Endothelial cell of umbilical vein (primary cell): Measurements from ENCODE around the gene MYO1F.

Experiments
- EZH2 ChIP-seq: IDR thresholded peaks from 2 replicates; pipeline ENCODE4 v1.6.1; 2012; ENCODE audit warnings: borderline replicate concordance, low read depth, mild to moderate bottlenecking, moderate library complexity, low read length, inconsistent platforms; ENCODE audit not compliant: severe bottlenecking
- FOS ChIP-seq: IDR thresholded peaks from 2 replicates; pipeline ENCODE4 v1.6.1; 2011; ENCODE audit warnings: mild to moderate bottlenecking, low read length, moderate library complexity, borderline replicate concordance; ENCODE audit not compliant: insufficient read depth
- GATA2 ChIP-seq: IDR thresholded peaks from 2 replicates; pipeline ENCODE4 v1.7.0; 2011; ENCODE audit warnings: low read depth, mild to moderate bottlenecking, moderate library complexity, mixed read lengths, low read length; ENCODE audit not compliant: insufficient read length, insufficient read depth
- MAX ChIP-seq: IDR thresholded peaks from 2 replicates; pipeline ENCODE4 v1.6.1; 2011; ENCODE audit not compliant: insufficient read depth, insufficient read length
- POLR2A ChIP-seq: IDR thresholded peaks from 2 replicates; pipeline ENCODE4 v1.6.1; 2012; ENCODE audit warnings: low read depth, mild to moderate bottlenecking, control low read depth, low read length
- POLR2AphosphoS5 ChIP-seq: IDR thresholded peaks from 2 replicates; pipeline ENCODE4 v1.6.1; 2012; ENCODE audit warnings: low read depth, mild to moderate bottlenecking, control low read depth, low read length, moderate library complexity; ENCODE audit not compliant: insufficient read depth
- TF ChIP-seq, protein P1 (sequence below), 2 donors: IDR thresholded peaks; 1 replicate in 1 of 2; 2 replicates in 1 of 2; pipeline ENCODE4 v1.5.1; 2011; ENCODE audit warnings: low read length in 2 of 2, mild to moderate bottlenecking in 2 of 2, moderate library complexity in 2 of 2, control low read depth in 1 of 2, inconsistent platforms in 1 of 2, low read depth in 1 of 2; ENCODE audit not compliant: insufficient read depth in 1 of 2; ENCODE audit errors: extremely low read depth in 1 of 2

GRCh38 chr19:8478598-8478997 is 98.6 kb downstream of the MYO1F start:
- TF ChIP-seq POLR2AphosphoS5, result no peak
- TF ChIP-seq EZH2, result no peak
- TF ChIP-seq, protein P1, sequence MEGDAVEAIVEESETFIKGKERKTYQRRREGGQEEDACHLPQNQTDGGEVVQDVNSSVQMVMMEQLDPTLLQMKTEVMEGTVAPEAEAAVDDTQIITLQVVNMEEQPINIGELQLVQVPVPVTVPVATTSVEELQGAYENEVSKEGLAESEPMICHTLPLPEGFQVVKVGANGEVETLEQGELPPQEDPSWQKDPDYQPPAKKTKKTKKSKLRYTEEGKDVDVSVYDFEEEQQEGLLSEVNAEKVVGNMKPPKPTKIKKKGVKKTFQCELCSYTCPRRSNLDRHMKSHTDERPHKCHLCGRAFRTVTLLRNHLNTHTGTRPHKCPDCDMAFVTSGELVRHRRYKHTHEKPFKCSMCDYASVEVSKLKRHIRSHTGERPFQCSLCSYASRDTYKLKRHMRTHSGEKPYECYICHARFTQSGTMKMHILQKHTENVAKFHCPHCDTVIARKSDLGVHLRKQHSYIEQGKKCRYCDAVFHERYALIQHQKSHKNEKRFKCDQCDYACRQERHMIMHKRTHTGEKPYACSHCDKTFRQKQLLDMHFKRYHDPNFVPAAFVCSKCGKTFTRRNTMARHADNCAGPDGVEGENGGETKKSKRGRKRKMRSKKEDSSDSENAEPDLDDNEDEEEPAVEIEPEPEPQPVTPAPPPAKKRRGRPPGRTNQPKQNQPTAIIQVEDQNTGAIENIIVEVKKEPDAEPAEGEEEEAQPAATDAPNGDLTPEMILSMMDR (IDR thresholded peaks at IDR 0.05; ENCODE audit: extremely low read depth in 1 of 2, insufficient read depth in 1 of 2, low read depth in 1 of 2, low read length in 2 of 2), result no peak
- no peak for TF ChIP-seq POLR2A
- no peak for TF ChIP-seq FOS
- TF ChIP-seq MAX, result no peak
- no peak for TF ChIP-seq GATA2
